GM12891 (cell line): Measurements from ENCODE around the gene SATB1.

Source experiments
- DNase-seq: peaks from one replicate; pipeline ENCODE4 v3.0.0; 2011; ENCODE audit warnings: low spot score; ENCODE audit not compliant: insufficient read length
- FAIRE-seq: peaks from 2 replicates; lab custom pipeline; 2011; peaks lifted over from hg19 to GRCh38; lab: Jason Lieb, UNC
- PAX5 ChIP-seq: IDR thresholded peaks from 2 replicates; pipeline ENCODE4 v1.6.1; 2011; ENCODE audit warnings: low read length, moderate library complexity, mild to moderate bottlenecking; ENCODE audit not compliant: insufficient read depth, severe bottlenecking
- POLR2A ChIP-seq: IDR thresholded peaks from 2 replicates; pipeline ENCODE4 v1.6.1; 2011; ENCODE audit warnings: low read depth, low read length, control low read depth
- POLR2AphosphoS5 ChIP-seq: IDR thresholded peaks from 2 replicates; pipeline ENCODE4 v1.6.1; 2011; ENCODE audit warnings: low read depth, low read length, control low read depth
- POU2F2 ChIP-seq: IDR thresholded peaks from 2 replicates; pipeline ENCODE4 v1.6.1; 2011; ENCODE audit warnings: low read depth, mild to moderate bottlenecking, control low read depth, low read length, moderate library complexity
- SPI1 ChIP-seq: IDR thresholded peaks from 2 replicates; pipeline ENCODE4 v1.6.1; 2011; ENCODE audit warnings: low read depth, low read length, control low read depth
- TAF1 ChIP-seq: IDR thresholded peaks from 2 replicates; pipeline ENCODE4 v1.6.1; 2011; ENCODE audit warnings: low read depth, low read length, control low read depth

SATB1 gene

GRCh38 chr3:18403061-18403460 is 22.1 kb downstream of the SATB1 start:
- TF ChIP-seq PAX5 (no peak), SPI1 (no peak), POLR2AphosphoS5 (no peak), TAF1 (no peak), POU2F2 (no peak), POLR2A (no peak)
- no peak for DNase-seq
- no peak for FAIRE-seq

GRCh38 chr3:18402239-18402799 is 22.8 kb downstream of the SATB1 start:
- FAIRE-seq, result no peak
- no peak for TF ChIP-seq POU2F2
- DNase-seq, result no peak

DNA sequence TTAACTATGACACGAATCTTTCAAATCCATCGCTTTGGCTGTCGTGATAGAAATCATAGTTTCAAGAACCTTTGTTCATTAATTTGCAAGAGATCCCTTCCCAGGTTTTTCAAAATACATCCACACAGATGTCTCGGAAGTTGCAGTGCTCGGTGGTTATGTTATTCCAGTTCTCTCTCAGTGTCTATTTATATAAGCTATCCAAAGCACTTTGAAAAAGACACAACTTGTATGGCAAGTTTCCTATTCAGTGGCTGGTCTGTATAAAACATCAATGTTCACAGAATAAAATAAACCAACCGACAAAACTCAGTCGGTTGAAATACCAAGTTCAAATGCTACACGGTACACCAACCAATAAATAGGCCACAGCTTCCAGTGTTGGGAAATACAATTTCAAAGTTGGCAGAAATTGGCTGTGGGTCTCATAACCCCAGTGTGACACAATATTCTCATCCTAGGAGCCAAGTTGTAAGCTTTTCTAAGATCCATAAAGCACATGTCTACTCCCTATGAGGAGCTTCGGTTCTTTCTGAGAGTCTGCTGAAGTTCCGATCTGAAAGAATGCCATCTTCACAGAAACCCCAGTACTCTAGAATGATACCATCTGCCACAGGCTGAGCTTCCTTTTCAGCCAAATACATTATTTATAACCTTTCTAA is 23.7 kb downstream of the SATB1 start:
- TF ChIP-seq SPI1 (no peak), POU2F2 (no peak), POLR2AphosphoS5 (no peak), TAF1 (no peak), PAX5 (no peak), POLR2A (no peak)
- DNase-seq, result no peak
- no peak for FAIRE-seq

DNA sequence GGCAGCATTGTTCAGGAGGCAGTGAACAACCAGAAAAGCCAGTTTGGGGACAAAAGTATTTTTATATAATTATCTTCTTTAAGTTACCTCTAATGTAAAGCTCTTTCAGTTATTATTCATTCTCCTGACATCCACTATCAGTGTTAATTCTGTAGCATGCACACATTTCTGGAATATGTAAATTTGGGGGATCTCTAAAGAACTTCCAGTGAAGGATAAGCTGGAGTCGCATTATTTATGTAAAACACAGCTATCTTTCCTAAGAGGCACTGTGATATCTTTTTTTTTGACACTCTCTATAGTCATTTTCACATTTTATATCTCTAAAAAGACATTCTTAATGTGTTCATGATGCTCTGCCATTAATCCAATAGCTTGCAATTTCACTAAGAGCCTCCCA is 26.7 kb downstream of the SATB1 start:
- no peak for DNase-seq
- no peak for FAIRE-seq
- TF ChIP-seq POLR2A (no peak), POU2F2 (no peak), PAX5 (no peak), SPI1 (no peak), TAF1 (no peak), POLR2AphosphoS5 (no peak)

GRCh38 chr3:18396428-18396827 is 28.7 kb downstream of the SATB1 start:
- FAIRE-seq (no peak), DNase-seq (no peak)
- TF ChIP-seq POLR2A (no peak), POU2F2 (no peak), SPI1 (no peak), TAF1 (no peak), POLR2AphosphoS5 (no peak), PAX5 (no peak)

DNA sequence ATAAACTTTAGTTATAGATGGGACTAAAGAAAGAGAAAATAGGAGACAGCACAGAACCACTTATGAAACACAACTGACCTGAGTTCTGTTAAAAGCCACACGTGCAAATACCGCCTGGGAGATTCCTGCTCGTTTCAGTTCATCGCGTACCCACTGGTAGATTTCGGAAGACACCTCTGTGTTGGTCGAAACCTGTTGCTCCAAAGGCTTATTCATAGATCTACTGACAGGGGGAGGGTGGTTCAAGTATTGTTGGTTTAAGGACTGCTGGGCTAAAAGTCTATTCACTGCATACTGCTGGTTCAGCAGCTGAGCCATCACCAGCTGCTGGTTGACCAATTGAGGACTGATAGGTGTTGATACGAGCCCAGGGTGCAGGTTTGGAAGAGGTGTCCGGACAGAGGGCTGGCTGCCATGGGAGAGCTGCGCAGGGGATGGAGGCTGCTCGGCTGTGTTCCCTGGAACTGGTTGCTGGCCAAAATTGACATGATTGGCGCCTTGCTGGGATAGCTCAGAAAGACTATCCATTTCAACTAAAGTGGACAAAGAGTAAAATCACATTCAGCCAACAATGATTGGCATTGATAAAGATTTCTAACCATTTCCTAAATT is 30.6 kb downstream of the SATB1 start:
- TF ChIP-seq POLR2A (no peak), POU2F2 (no peak), PAX5 (no peak), POLR2AphosphoS5 (no peak), TAF1 (no peak), SPI1 (no peak)
- no peak for FAIRE-seq
- DNase-seq, result no peak

DNA sequence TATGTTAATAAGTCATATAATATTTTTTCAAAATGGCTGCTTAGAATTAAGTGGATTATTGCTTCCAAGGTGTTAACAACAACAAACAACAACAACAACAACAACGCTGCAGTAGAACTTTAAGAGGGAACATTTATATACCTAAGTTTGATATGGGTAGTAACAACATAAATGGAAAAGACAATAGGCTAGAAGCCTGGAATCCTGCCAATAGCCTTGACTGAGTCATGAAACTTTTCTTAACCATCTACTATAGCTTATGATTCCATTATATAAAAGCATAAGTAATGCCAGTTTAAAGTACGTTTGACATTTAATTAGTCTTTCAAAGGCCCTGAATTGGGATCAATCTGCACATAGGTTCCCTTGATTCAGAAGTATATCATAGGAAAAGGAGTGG is 31.2 kb downstream of the SATB1 start:
- DNase-seq, result no peak
- TF ChIP-seq SPI1, result no peak
- TF ChIP-seq PAX5, result no peak
- no peak for TF ChIP-seq POLR2AphosphoS5
- TF ChIP-seq POLR2A, result no peak
- no peak for TF ChIP-seq POU2F2
- TF ChIP-seq TAF1, result no peak
- no peak for FAIRE-seq

DNA sequence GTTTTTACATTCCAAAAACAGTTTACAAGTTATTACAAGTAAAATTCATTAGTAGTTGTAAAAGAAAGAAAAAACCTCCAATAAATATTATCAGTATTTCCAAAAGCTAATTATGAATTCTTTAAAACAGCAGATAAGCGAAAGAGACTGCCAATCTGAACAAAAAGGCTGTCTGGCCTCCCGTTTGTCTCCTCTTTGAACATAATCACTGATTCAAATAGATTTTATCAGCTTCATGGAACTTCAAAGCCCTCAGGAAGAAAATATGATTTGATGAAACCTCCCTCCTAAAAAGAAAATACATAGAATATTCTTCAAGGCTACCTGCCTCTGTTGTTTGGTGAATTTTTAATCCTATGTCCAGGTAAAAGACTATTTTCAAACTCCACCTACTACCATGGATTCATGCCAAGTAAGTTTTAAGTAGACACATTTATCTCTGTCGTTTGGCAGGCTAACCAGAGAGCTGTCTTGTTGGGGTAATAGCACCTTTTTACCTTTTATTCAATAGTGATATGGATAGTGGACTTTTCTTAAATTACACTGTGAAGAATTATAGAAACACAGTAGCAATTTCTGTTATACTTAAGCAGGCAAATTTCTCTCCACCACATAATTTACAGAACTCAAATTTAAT is 35.0 kb downstream of the SATB1 start:
- DNase-seq, result no peak
- TF ChIP-seq SPI1, result no peak
- TF ChIP-seq PAX5, result no peak
- no peak for TF ChIP-seq POLR2AphosphoS5
- TF ChIP-seq POU2F2, result no peak
- FAIRE-seq, result no peak

GRCh38 chr3:18389108-18389733 is 35.9 kb downstream of the SATB1 start:
- no peak for FAIRE-seq
- DNase-seq, result no peak
- no peak for TF ChIP-seq POLR2AphosphoS5
- no peak for TF ChIP-seq POLR2A
- TF ChIP-seq TAF1, result no peak
- no peak for TF ChIP-seq POU2F2
- no peak for TF ChIP-seq PAX5
- no peak for TF ChIP-seq SPI1
